Fibroblast of lung (primary cell): ENCODE measurements around the gene TSPAN11. TPM values are rescaled to one million over a fixed set of nuclear protein-coding genes. Genes with fewer than 3 reads are reported as not detected.

ENCODE experiments used
- DNase-seq, 2 donors: peaks; one replicate each; pipeline versions ENCODE4 v3.0.0 to v3.0.0-alpha.2; 2010; ENCODE audit warnings: low read depth in 2 of 2
- H2AFZ ChIP-seq: 2 replicates; pipeline ENCODE4 v1.5.1; 2012; ENCODE audit warnings: low read length, control low read depth, inconsistent platforms
- H3K27ac ChIP-seq: 2 replicates; pipeline ENCODE4 v1.5.1; 2011; ENCODE audit warnings: low read length, control low read depth; ENCODE audit not compliant: insufficient read depth
- H3K27me3 ChIP-seq: 2 replicates; pipeline ENCODE4 v1.5.1; 2011; ENCODE audit warnings: mild to moderate bottlenecking, low read length; ENCODE audit not compliant: control insufficient read depth, insufficient read depth
- H3K36me3 ChIP-seq: 2 replicates; pipeline ENCODE4 v1.5.1; 2011; ENCODE audit warnings: low read length; ENCODE audit not compliant: control insufficient read depth, insufficient read depth
- H3K4me1 ChIP-seq: 2 replicates; pipeline ENCODE4 v1.5.1; 2011; ENCODE audit warnings: low read length; ENCODE audit not compliant: control insufficient read depth, insufficient read depth; ENCODE audit errors: extremely low read depth
- H3K4me2 ChIP-seq: 2 replicates; pipeline ENCODE4 v1.5.1; 2011; ENCODE audit warnings: low read length, control low read depth; ENCODE audit not compliant: insufficient read depth; ENCODE audit errors: extremely low read depth
- H3K4me3 ChIP-seq, 4 experiments: fragments of 200-600 bp in 1 of 4; sonication (generic) in 1 of 4; replicated peaks in 1 of 4; 2 replicates each; pipeline ENCODE4 v1.5.1; 2011 to 2016; ENCODE audit warnings: low read length in 4 of 4, low read depth in 3 of 4, mild to moderate bottlenecking in 3 of 4, control low read depth in 2 of 4, inconsistent platforms in 1 of 4, mixed read lengths in 1 of 4; ENCODE audit not compliant: insufficient read depth in 1 of 4; ENCODE audit errors: control extremely low read depth in 1 of 4
- H3K79me2 ChIP-seq: 2 replicates; pipeline ENCODE4 v1.5.1; 2012; ENCODE audit warnings: mild to moderate bottlenecking, low read length, inconsistent platforms; ENCODE audit not compliant: control insufficient read depth, insufficient read depth
- H3K9ac ChIP-seq: 2 replicates; pipeline ENCODE4 v1.5.1; 2011; ENCODE audit warnings: mild to moderate bottlenecking, low read length, control low read depth; ENCODE audit not compliant: insufficient read depth
- H3K9me3 ChIP-seq: 2 replicates; pipeline ENCODE4 v1.5.1; 2012; ENCODE audit warnings: low read depth, low read length; ENCODE audit not compliant: control insufficient read depth, insufficient read depth
- H4K20me1 ChIP-seq: 2 replicates; pipeline ENCODE4 v1.5.1; 2011; ENCODE audit warnings: low read length; ENCODE audit not compliant: control insufficient read depth, insufficient read depth; ENCODE audit errors: extremely low read depth
- EZH2 ChIP-seq: IDR thresholded peaks from 2 replicates; pipeline ENCODE4 v1.5.1; 2012; ENCODE audit warnings: low read length, control low read depth, mild to moderate bottlenecking; ENCODE audit errors: missing control alignments
- polyA plus RNA-seq, 2 donors: library from polyadenylated mRNA; depleted of rRNA in 1 of 2; stranded (reverse) in 1 of 2; unstranded in 1 of 2; fragments of >200 nt; gene quantifications; 2 replicates each; pipeline ENCODE4 v1.2.1, GENCODE V29; 2011 to 2012; ENCODE audit warnings: missing spikeins in 1 of 2
- total RNA-seq: library from RNA; depleted of rRNA; stranded (reverse); fragments of >200 nt; gene quantifications from 2 replicates; pipeline ENCODE4 v1.2.1, GENCODE V29; 2014
- TF ChIP-seq, protein P1 (sequence below), 2 donors: IDR thresholded peaks in 1 of 2; conservative IDR thresholded peaks in 1 of 2; 1 replicate in 1 of 2; 2 replicates in 1 of 2; pipeline ENCODE4 v1.5.1; 2011 to 2012; ENCODE audit warnings: low read length in 2 of 2, control low read depth in 1 of 2, inconsistent platforms in 1 of 2, low read depth in 1 of 2, mild to moderate bottlenecking in 1 of 2

Gene TSPAN11
- total and polyA plus RNA-seq, 2 donors (not counting 1 experiment from before 2014, with no cell fraction given) = 0.02 to 2.6 TPM

DNA sequence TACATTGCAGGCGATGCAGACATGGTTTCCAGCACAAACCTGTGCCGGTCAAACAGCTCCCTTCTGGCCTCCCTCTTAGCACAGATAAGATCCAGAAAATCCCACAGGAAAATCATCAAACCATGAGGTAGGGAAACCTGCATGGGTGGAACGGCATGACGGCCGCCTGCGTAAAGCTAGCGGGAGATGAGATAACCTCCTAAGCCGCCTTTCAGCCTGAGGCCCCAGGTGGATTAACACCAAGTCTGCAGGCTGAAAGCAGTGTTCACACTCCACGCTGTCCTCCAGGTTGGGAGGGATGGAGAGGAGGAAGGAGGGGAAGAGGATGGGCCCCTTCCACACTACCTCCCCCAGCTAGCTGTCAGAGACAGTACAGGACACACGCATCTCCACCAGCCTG is 63.8 kb downstream of the TSPAN11 start:
- H3K9me3 ChIP-seq = no peaks in the 10 kb centered on the region
- H2AFZ ChIP-seq = no peak overlapping the region
- TF ChIP-seq, protein P1, sequence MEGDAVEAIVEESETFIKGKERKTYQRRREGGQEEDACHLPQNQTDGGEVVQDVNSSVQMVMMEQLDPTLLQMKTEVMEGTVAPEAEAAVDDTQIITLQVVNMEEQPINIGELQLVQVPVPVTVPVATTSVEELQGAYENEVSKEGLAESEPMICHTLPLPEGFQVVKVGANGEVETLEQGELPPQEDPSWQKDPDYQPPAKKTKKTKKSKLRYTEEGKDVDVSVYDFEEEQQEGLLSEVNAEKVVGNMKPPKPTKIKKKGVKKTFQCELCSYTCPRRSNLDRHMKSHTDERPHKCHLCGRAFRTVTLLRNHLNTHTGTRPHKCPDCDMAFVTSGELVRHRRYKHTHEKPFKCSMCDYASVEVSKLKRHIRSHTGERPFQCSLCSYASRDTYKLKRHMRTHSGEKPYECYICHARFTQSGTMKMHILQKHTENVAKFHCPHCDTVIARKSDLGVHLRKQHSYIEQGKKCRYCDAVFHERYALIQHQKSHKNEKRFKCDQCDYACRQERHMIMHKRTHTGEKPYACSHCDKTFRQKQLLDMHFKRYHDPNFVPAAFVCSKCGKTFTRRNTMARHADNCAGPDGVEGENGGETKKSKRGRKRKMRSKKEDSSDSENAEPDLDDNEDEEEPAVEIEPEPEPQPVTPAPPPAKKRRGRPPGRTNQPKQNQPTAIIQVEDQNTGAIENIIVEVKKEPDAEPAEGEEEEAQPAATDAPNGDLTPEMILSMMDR (conservative IDR thresholded peaks at IDR 0.05 in 1 of 2, IDR thresholded peaks at IDR 0.05 in 1 of 2; ENCODE audit: low read depth in 1 of 2, low read length in 2 of 2) = no peak
- TF ChIP-seq EZH2 = no peak
- H3K27me3 ChIP-seq = no peaks in the 10 kb centered on the region
- no peaks in the 10 kb centered on the region for H3K36me3 ChIP-seq
- H3K4me1 ChIP-seq = no peaks in the 10 kb centered on the region
- H3K27ac ChIP-seq = no peak overlapping the region
- DNase-seq = no peak
- H3K4me2 ChIP-seq = no peak overlapping the region
- H3K9ac ChIP-seq = no peak overlapping the region
- no peak overlapping the region for H3K4me3 ChIP-seq
- no peaks in the 10 kb centered on the region for H3K79me2 ChIP-seq
- no peaks in the 10 kb centered on the region for H4K20me1 ChIP-seq

DNA sequence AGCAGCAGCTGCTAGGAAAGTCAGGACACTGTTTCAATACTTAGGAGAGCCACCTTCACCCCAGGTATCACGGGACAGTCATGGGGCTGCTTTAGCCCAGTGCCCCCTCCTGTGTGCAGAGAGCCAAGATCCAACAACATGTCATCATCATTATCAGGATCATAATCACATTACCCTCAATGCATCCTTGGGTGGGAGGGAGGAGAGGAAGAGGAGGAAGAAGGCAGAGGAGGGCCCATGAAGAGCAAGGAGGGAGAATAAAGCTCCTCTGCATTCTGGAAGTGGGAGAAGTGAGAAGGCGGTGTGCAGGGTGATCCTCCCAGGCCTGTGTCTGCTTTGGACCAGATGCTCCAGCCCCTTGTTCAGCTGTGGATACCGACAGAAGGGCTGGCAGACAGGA is 64.2 kb downstream of the TSPAN11 start:
- TF ChIP-seq, protein P1 (conservative IDR thresholded peaks at IDR 0.05 in 1 of 2, IDR thresholded peaks at IDR 0.05 in 1 of 2; ENCODE audit: low read depth in 1 of 2, low read length in 2 of 2) = no peak
- no peak for TF ChIP-seq EZH2
- H4K20me1 ChIP-seq = no peaks in the 10 kb centered on the region
- no peak overlapping the region for H3K9ac ChIP-seq
- H3K27me3 ChIP-seq = no peaks in the 10 kb centered on the region
- H3K4me2 ChIP-seq = no peak overlapping the region
- H3K36me3 ChIP-seq = no peaks in the 10 kb centered on the region
- H3K9me3 ChIP-seq = no peaks in the 10 kb centered on the region
- no peak for DNase-seq
- H3K4me1 ChIP-seq = no peaks in the 10 kb centered on the region
- no peak overlapping the region for H2AFZ ChIP-seq
- no peak overlapping the region for H3K4me3 ChIP-seq
- no peaks in the 10 kb centered on the region for H3K79me2 ChIP-seq
- H3K27ac ChIP-seq = no peak overlapping the region

DNA sequence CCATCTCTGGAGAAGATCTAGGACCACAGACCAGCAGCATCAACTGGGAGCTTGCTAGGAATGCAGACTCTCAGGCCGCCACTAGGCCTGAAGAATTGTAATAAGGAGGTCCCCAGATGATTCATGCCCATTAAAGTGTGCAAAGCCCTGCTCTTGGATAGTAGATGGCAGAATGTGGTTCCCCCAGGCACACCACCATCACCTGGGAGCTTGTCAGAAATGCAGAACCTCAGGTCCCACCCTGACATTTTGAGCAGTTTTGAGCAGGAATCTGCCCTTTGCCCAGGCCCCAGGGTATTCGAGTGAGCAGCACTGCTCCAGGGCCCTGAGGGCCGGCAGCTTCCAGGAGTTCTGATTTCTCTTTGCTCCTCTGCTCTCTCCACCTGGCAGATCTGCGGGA is 64.9 kb downstream of the TSPAN11 start:
- H3K4me3 ChIP-seq = no peak overlapping the region
- TF ChIP-seq, protein P1 (conservative IDR thresholded peaks at IDR 0.05 in 1 of 2, IDR thresholded peaks at IDR 0.05 in 1 of 2; ENCODE audit: low read depth in 1 of 2, low read length in 2 of 2) = no peak
- TF ChIP-seq EZH2 = no peak

More for the DNA sequence above, 64.9 kb downstream of the TSPAN11 start:
- no peaks in the 10 kb centered on the region for H3K79me2 ChIP-seq
- H3K27me3 ChIP-seq = no peaks in the 10 kb centered on the region
- H2AFZ ChIP-seq = no peak overlapping the region
- no peak for DNase-seq
- no peak overlapping the region for H3K27ac ChIP-seq
- H3K4me1 ChIP-seq = no peaks in the 10 kb centered on the region
- H3K36me3 ChIP-seq = no peaks in the 10 kb centered on the region
- no peaks in the 10 kb centered on the region for H3K9me3 ChIP-seq
- H3K9ac ChIP-seq = no peak overlapping the region
- no peaks in the 10 kb centered on the region for H4K20me1 ChIP-seq
- H3K4me2 ChIP-seq = no peak overlapping the region
